Fibroblast of lung (primary cell): ENCODE results near the gene CDK6. TPM values are rescaled to one million over a fixed set of nuclear protein-coding genes. Genes with fewer than 3 reads are reported as not detected.
"Not testable (repeated sequence)": the region's sequence is repeated elsewhere in the genome, so short reads cannot be mapped to it uniquely, and the experiment has no call there.

Experiments
- DNase-seq, 2 donors: peaks; one replicate each; pipeline versions ENCODE4 v3.0.0 to v3.0.0-alpha.2; 2010; ENCODE audit warnings: low read depth in 2 of 2
- H2AFZ ChIP-seq: 2 replicates; pipeline ENCODE4 v1.5.1; 2012; ENCODE audit warnings: low read length, control low read depth, inconsistent platforms
- H3K27ac ChIP-seq: 2 replicates; pipeline ENCODE4 v1.5.1; 2011; ENCODE audit warnings: low read length, control low read depth; ENCODE audit not compliant: insufficient read depth
- H3K27me3 ChIP-seq: 2 replicates; pipeline ENCODE4 v1.5.1; 2011; ENCODE audit warnings: mild to moderate bottlenecking, low read length; ENCODE audit not compliant: control insufficient read depth, insufficient read depth
- H3K36me3 ChIP-seq: 2 replicates; pipeline ENCODE4 v1.5.1; 2011; ENCODE audit warnings: low read length; ENCODE audit not compliant: control insufficient read depth, insufficient read depth
- H3K4me1 ChIP-seq: 2 replicates; pipeline ENCODE4 v1.5.1; 2011; ENCODE audit warnings: low read length; ENCODE audit not compliant: control insufficient read depth, insufficient read depth; ENCODE audit errors: extremely low read depth
- H3K4me2 ChIP-seq: 2 replicates; pipeline ENCODE4 v1.5.1; 2011; ENCODE audit warnings: low read length, control low read depth; ENCODE audit not compliant: insufficient read depth; ENCODE audit errors: extremely low read depth
- H3K4me3 ChIP-seq, 4 experiments: fragments of 200-600 bp in 1 of 4; sonication (generic) in 1 of 4; replicated peaks in 1 of 4; 2 replicates each; pipeline ENCODE4 v1.5.1; 2011 to 2016; ENCODE audit warnings: low read length in 4 of 4, low read depth in 3 of 4, mild to moderate bottlenecking in 3 of 4, control low read depth in 2 of 4, inconsistent platforms in 1 of 4, mixed read lengths in 1 of 4; ENCODE audit not compliant: insufficient read depth in 1 of 4; ENCODE audit errors: control extremely low read depth in 1 of 4
- H3K79me2 ChIP-seq: 2 replicates; pipeline ENCODE4 v1.5.1; 2012; ENCODE audit warnings: mild to moderate bottlenecking, low read length, inconsistent platforms; ENCODE audit not compliant: control insufficient read depth, insufficient read depth
- H3K9ac ChIP-seq: 2 replicates; pipeline ENCODE4 v1.5.1; 2011; ENCODE audit warnings: mild to moderate bottlenecking, low read length, control low read depth; ENCODE audit not compliant: insufficient read depth
- H3K9me3 ChIP-seq: 2 replicates; pipeline ENCODE4 v1.5.1; 2012; ENCODE audit warnings: low read depth, low read length; ENCODE audit not compliant: control insufficient read depth, insufficient read depth
- H4K20me1 ChIP-seq: 2 replicates; pipeline ENCODE4 v1.5.1; 2011; ENCODE audit warnings: low read length; ENCODE audit not compliant: control insufficient read depth, insufficient read depth; ENCODE audit errors: extremely low read depth
- CTCF ChIP-seq, 2 donors: IDR thresholded peaks in 1 of 2; conservative IDR thresholded peaks in 1 of 2; 1 replicate in 1 of 2; 2 replicates in 1 of 2; pipeline ENCODE4 v1.5.1; 2011 to 2012; ENCODE audit warnings: low read length in 2 of 2, control low read depth in 1 of 2, inconsistent platforms in 1 of 2, low read depth in 1 of 2, mild to moderate bottlenecking in 1 of 2
- EZH2 ChIP-seq: IDR thresholded peaks from 2 replicates; pipeline ENCODE4 v1.5.1; 2012; ENCODE audit warnings: low read length, control low read depth, mild to moderate bottlenecking; ENCODE audit errors: missing control alignments
- polyA plus RNA-seq, 2 donors: library from polyadenylated mRNA; depleted of rRNA in 1 of 2; stranded (reverse) in 1 of 2; unstranded in 1 of 2; fragments of >200 nt; gene quantifications; 2 replicates each; pipeline ENCODE4 v1.2.1, GENCODE V29; 2011 to 2012; ENCODE audit warnings: missing spikeins in 1 of 2
- total RNA-seq: library from RNA; depleted of rRNA; stranded (reverse); fragments of >200 nt; gene quantifications from 2 replicates; pipeline ENCODE4 v1.2.1, GENCODE V29; 2014

CDK6 gene
- total and polyA plus RNA-seq, 2 donors (not counting 1 experiment from before 2014, with no cell fraction given): 17.8 to 19.2 TPM

DNA sequence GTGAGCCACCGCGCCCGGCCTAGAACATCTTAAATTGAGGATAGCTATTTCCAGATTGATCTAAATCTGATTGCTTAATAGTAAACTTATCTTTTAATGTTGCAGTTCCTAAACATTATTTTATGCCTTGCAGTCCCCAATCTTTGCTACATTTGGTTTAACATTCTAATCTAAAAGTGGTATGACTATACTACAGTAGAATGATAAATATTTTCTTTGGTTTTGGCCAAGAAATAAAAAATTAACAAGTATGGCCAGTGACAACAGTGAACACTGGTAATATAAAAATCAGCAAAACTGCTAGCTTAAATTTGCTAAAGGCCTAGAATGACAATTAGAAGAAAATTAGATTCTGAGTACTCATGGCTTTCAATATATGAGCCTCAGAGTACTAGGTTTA, 73.5 kb downstream of the CDK6 start:
- peaks cover 25% of the 10 kb centered on the region for H3K4me1 ChIP-seq

GRCh38 chr7:92761391-92762097, 74.8 kb downstream of the CDK6 start:
- H3K4me1 ChIP-seq: peaks cover 16% of the 10 kb centered on the region
- H3K9ac ChIP-seq: no peak overlapping the region
- no peak for DNase-seq
- no peak overlapping the region for H3K27ac ChIP-seq
- H3K79me2 ChIP-seq: peaks cover 17% of the 10 kb centered on the region
- no peaks in the 10 kb centered on the region for H3K27me3 ChIP-seq
- H3K4me3 ChIP-seq: no peak overlapping the region
- no peaks in the 10 kb centered on the region for H3K36me3 ChIP-seq
- no peaks in the 10 kb centered on the region for H3K9me3 ChIP-seq
- TF ChIP-seq EZH2 (no peak), CTCF (conservative IDR thresholded peaks at IDR 0.05 in 1 of 2, IDR thresholded peaks at IDR 0.05 in 1 of 2; ENCODE audit: low read depth in 1 of 2, low read length in 2 of 2) (no peak)
- H4K20me1 ChIP-seq: no peaks in the 10 kb centered on the region
- no peak overlapping the region for H3K4me2 ChIP-seq
- no peak overlapping the region for H2AFZ ChIP-seq

More for the DNA sequence above, 73.5 kb downstream of the CDK6 start:
- H3K79me2 ChIP-seq: peaks cover 18% of the 10 kb centered on the region
- DNase-seq: peak in 1 of 2 donors; percentile 41
- no peak for TF ChIP-seq CTCF (conservative IDR thresholded peaks at IDR 0.05 in 1 of 2, IDR thresholded peaks at IDR 0.05 in 1 of 2; ENCODE audit: low read depth in 1 of 2, low read length in 2 of 2)
- no peak for TF ChIP-seq EZH2
- H3K4me3 ChIP-seq: no peak overlapping the region
- no peaks in the 10 kb centered on the region for H3K27me3 ChIP-seq
- H3K9ac ChIP-seq: no peak overlapping the region
- no peak overlapping the region for H3K27ac ChIP-seq
- no peaks in the 10 kb centered on the region for H4K20me1 ChIP-seq
- no peaks in the 10 kb centered on the region for H3K9me3 ChIP-seq
- no peak overlapping the region for H3K4me2 ChIP-seq
- no peaks in the 10 kb centered on the region for H3K36me3 ChIP-seq
- no peak overlapping the region for H2AFZ ChIP-seq

DNA sequence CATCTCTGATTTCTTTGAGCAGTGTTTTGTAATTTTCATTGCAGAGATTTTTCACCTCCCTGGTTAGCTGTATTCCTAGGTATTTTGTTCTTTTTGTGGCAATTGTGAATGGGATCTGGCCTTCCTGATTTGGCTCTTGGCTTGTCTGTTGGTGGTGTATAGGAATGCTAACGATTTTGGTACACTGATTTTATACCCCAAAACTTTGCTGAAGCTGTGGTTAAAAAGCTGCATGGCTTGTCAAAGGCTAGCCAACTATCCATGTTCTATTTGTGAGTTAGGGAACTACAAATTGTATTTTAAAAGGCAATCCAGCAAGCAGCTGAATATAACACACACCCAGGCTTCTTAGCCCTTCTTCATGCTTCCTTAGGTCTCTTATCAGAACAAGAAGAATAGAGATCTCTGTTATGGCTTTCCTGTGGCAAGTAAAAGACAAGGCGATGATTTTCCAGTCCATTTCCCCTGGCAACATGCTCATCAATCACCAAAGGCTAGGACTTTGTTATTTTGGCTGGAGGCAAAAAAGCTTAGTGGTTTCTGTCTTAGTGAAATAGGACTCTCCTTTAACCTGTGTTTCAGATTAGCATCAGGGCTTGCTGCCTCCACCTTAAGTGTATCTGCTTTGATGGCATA, 77.5 kb downstream of the CDK6 start:
- peaks cover 18% of the 10 kb centered on the region for H3K79me2 ChIP-seq
- peaks cover under 1% of the 10 kb centered on the region for H3K4me1 ChIP-seq
- peak in 1 of 2 donors; percentile 90 for DNase-seq
- no peaks in the 10 kb centered on the region for H3K36me3 ChIP-seq
- H3K4me3 ChIP-seq: no peak overlapping the region
- H2AFZ ChIP-seq: no peak overlapping the region
- H3K27ac ChIP-seq: no peak overlapping the region
- H4K20me1 ChIP-seq: no peaks in the 10 kb centered on the region
- H3K27me3 ChIP-seq: no peaks in the 10 kb centered on the region
- H3K9ac ChIP-seq: no peak overlapping the region
- no peak overlapping the region for H3K4me2 ChIP-seq
- H3K9me3 ChIP-seq: no peaks in the 10 kb centered on the region
- TF ChIP-seq EZH2 (no peak), CTCF (conservative IDR thresholded peaks at IDR 0.05 in 1 of 2, IDR thresholded peaks at IDR 0.05 in 1 of 2; ENCODE audit: low read depth in 1 of 2, low read length in 2 of 2) (no peak)

GRCh38 chr7:92757311-92757910, 79.0 kb downstream of the CDK6 start:
- H3K4me3 ChIP-seq, H3K36me3 ChIP-seq, H3K27ac ChIP-seq, H3K4me1 ChIP-seq, H2AFZ ChIP-seq, H3K27me3 ChIP-seq, H3K9me3 ChIP-seq, H4K20me1 ChIP-seq, DNase-seq, H3K4me2 ChIP-seq, H3K9ac ChIP-seq: not testable (repeated sequence)
- peaks cover 19% of the 10 kb centered on the region for H3K79me2 ChIP-seq
